Thyroid gland (tissue), 4 donors: ENCODE data around the gene MEN1. TPM values are rescaled to one million over a fixed set of nuclear protein-coding genes. Genes with fewer than 3 reads are reported as not detected.
A peak's percentile ranks its signal among the peaks of the same experiment; 100 is the strongest.

ENCODE experiments used
- DNase-seq, 2 donors: peaks; one replicate each; pipeline ENCODE4 v3.0.0-alpha.2; 2019
- H3K27ac ChIP-seq, 3 donors: fragments of 200-600 bp; sonication (generic); 1 replicate in 2 of 3; 2 replicates in 1 of 3; pipeline ENCODE4 v1.5.1; 2016 to 2019; ENCODE audit warnings: mild to moderate bottlenecking in 1 of 3, moderate library complexity in 1 of 3
- H3K27me3 ChIP-seq: fragments of 200-600 bp; sonication (generic); one replicate; pipeline ENCODE4 v1.5.1; 2019
- H3K36me3 ChIP-seq, 2 donors: fragments of 200-600 bp; sonication (generic); one replicate each; pipeline ENCODE4 v1.5.1; 2016 to 2019
- H3K4me1 ChIP-seq, 2 donors: fragments of 200-600 bp; sonication (generic); one replicate each; pipeline ENCODE4 v1.5.1; 2017 to 2019
- H3K4me3 ChIP-seq, 3 donors: fragments of 200-600 bp; sonication (generic); replicated peaks in 1 of 3; 1 replicate in 2 of 3; 2 replicates in 1 of 3; pipeline ENCODE4 v1.5.1; 2016; ENCODE audit warnings: mild to moderate bottlenecking in 1 of 3
- H3K9me3 ChIP-seq: fragments of 200-600 bp; sonication (generic); one replicate; pipeline ENCODE4 v1.5.1; 2017
- CTCF ChIP-seq, 6 experiments: fragments of 200-600 bp in 3 of 6; fragments of 450-650 bp in 3 of 6; sonication (generic) in 3 of 6; IDR thresholded peaks; one replicate each; pipeline ENCODE4 v1.5.1; 2016 to 2019; ENCODE audit warnings: antibody characterized with exemption in 6 of 6, mild to moderate bottlenecking in 2 of 6, inconsistent platforms in 1 of 6, moderate library complexity in 1 of 6
- POLR2A ChIP-seq, 2 donors: fragments of 450-650 bp; IDR thresholded peaks; one replicate each; pipeline ENCODE4 v1.6.1; 2017; ENCODE audit warnings: antibody characterized with exemption in 2 of 2, mild to moderate bottlenecking in 2 of 2, moderate library complexity in 1 of 2
- WGBS, 2 donors: methylation state at CpG; one replicate each; pipeline ENCODE4 v1.1.5; 2017; 5-methylcytosine and 5-hydroxymethylcytosine counted together
- intact Hi-C: fragments of 100-400 bp; cut with DNase I; formaldehyde crosslinking; loops from one replicate; pipeline ENCODE4 v1.15.1; 2023
- total RNA-seq, 4 donors: library from RNA; depleted of rRNA; stranded (reverse); fragments of >200 nt; gene quantifications; one replicate each; pipeline ENCODE4 v1.2.3, GENCODE V29; 2016

MEN1 gene
- total RNA-seq, 4 donors from 2014 or later: 23.5 to 31.5 (median 25.1) TPM

- peaks cover 0 to 12% of the 10 kb centered on the region in 2 donors for H3K36me3 ChIP-seq
- no peak for TF ChIP-seq CTCF (IDR thresholded peaks at IDR 0.05)
- TF ChIP-seq POLR2A (IDR thresholded peaks at IDR 0.05): no peak
- no peaks in the 10 kb centered on the region for H3K27me3 ChIP-seq
- intact Hi-C loops: loop anchor here (10.0 kb wide), 1 partner anchor 110 kb away; no protein-coding TSS in a partner anchor
- H3K27ac ChIP-seq: no peak overlapping the region
- peaks cover 0 to under 1% of the 10 kb centered on the region in 2 donors for H3K4me1 ChIP-seq
- DNase-seq: no peak
- H3K9me3 ChIP-seq: no peaks in the 10 kb centered on the region
- WGBS, 2 donors: 92 to 93% methylated on average over 12 of the region's 12 CpGs
- no peak overlapping the region for H3K4me3 ChIP-seq
These were observed 25.4 kb downstream of the MEN1 start for GRCh38 chr11:64784813-64785581.

- Histone ChIP-seq H3K36me3 (peaks cover 25 to 26% of the 10 kb centered on the region in 2 donors), H3K4me3 (peak within 1 kb of the TSS; percentile 75 to 92 (median 86)), H3K27ac (peak within 1 kb of the TSS; percentile 93 to 98 (median 97)), H3K27me3 (no peaks in the 10 kb centered on the region), H3K4me1 (peaks cover 17 to 23% of the 10 kb centered on the region in 2 donors), H3K9me3 (no peaks in the 10 kb centered on the region)
- DNase-seq: peak; percentile 99 to 100
- intact Hi-C loops: no loop called here
- WGBS, 2 donors: 0% methylated on average over 29 to 54 of the region's 80 CpGs
- TF ChIP-seq CTCF (IDR thresholded peaks at IDR 0.05) (no peak), POLR2A (IDR thresholded peaks at IDR 0.05) (peak; percentile 56 to 97)
These were observed 31.7 kb downstream of the MEN1 start, which contains the start of gene SF1 for GRCh38 chr11:64778473-64779298. Gene SF1, minus strand, starts transcription at chr11:64778542. Its CDS starts 150 bp downstream, at chr11:64778392.

GRCh38 chr11:64778223-64778472 is 32.2 kb downstream of the MEN1 start:
- Histone ChIP-seq H3K4me1 (peaks cover 17 to 26% of the 10 kb centered on the region in 2 donors), H3K27ac (peak overlapping the region; percentile 93 to 98 (median 97)), H3K36me3 (peaks cover 30 to 31% of the 10 kb centered on the region in 2 donors), H3K4me3 (peak overlapping the region; percentile 75 to 92 (median 86)), H3K27me3 (no peaks in the 10 kb centered on the region), H3K9me3 (no peaks in the 10 kb centered on the region)
- intact Hi-C loops: no loop called here
- no peak for TF ChIP-seq CTCF (IDR thresholded peaks at IDR 0.05)
- no peak for TF ChIP-seq POLR2A (IDR thresholded peaks at IDR 0.05)
- whole genome bisulfite sequencing, 2 donors: 0% methylated on average over 4 of the region's 28 CpGs; no CpG with 5 or more reads in 1 of the 2 donors
- DNase-seq: no peak

GRCh38 chr11:64777449-64778222 is 32.7 kb downstream of the MEN1 start:
- intact Hi-C loops: no loop called here
- Histone ChIP-seq H3K4me1 (peaks cover 17 to 30% of the 10 kb centered on the region in 2 donors), H3K36me3 (peaks cover 35 to 36% of the 10 kb centered on the region in 2 donors), H3K27me3 (no peaks in the 10 kb centered on the region), H3K27ac (peak overlapping the region; percentile 93 to 98 (median 97)), H3K4me3 (peak overlapping the region; percentile 57 to 92 (median 86)), H3K9me3 (no peaks in the 10 kb centered on the region)
- WGBS, 2 donors: 0% methylated on average over 4 to 12 of the region's 98 CpGs
- TF ChIP-seq POLR2A (IDR thresholded peaks at IDR 0.05): peak; percentile 12 to 26
- TF ChIP-seq CTCF (IDR thresholded peaks at IDR 0.05): no peak
- peak; percentile 76 to 80 for DNase-seq
